H1 (cell line): Measurements from ENCODE around the gene MRPS6. TPM values are rescaled to one million over a fixed set of nuclear protein-coding genes. Genes with fewer than 3 reads are reported as not detected.

Experiments
- CTCF ChIA-PET: fragments of 300-600 bp; sonication (Branson Sonifier 250); formaldehyde crosslinking; loops from one replicate; lab custom pipeline; 2021; ENCODE audit not compliant: partially characterized antibody; lab: Charles Lee
- POLR2A ChIA-PET: fragments of 300-600 bp; sonication (Branson Sonifier 250); formaldehyde crosslinking; loops from one replicate; lab custom pipeline; 2021; ENCODE audit warnings: inconsistent platforms; ENCODE audit not compliant: partially characterized antibody; lab: Charles Lee
- DNase-seq, 2 experiments: peaks; one replicate each; pipeline versions ENCODE4 v3.0.0 to v3.0.0-alpha.2; 2010 to 2022; ENCODE audit warnings: low spot score in 2 of 2, low read depth in 1 of 2, mixed read lengths in 1 of 2
- FAIRE-seq: peaks from 2 replicates; lab custom pipeline; 2011; peaks lifted over from hg19 to GRCh38; lab: Jason Lieb, UNC
- H2AFZ ChIP-seq: 2 replicates; pipeline ENCODE4 v1.8.1; 2012; ENCODE audit warnings: low read length, inconsistent platforms
- H2AK5ac ChIP-seq: 2 replicates; pipeline ENCODE4 v1.6.1; 2013; ENCODE audit warnings: low read depth, low read length
- H2BK120ac ChIP-seq: replicated peaks from 2 replicates; pipeline ENCODE3; 2013; ENCODE audit warnings: low read depth, low read length, inconsistent platforms
- H2BK12ac ChIP-seq: 2 replicates; pipeline ENCODE4 v1.6.1; 2013; ENCODE audit warnings: low read depth, low read length
- H2BK15ac ChIP-seq: 2 replicates; pipeline ENCODE4 v1.6.1; 2013; ENCODE audit warnings: low read length
- H2BK20ac ChIP-seq: 2 replicates; pipeline ENCODE4 v1.6.1; 2013; ENCODE audit warnings: low read length
- H2BK5ac ChIP-seq: 2 replicates; pipeline ENCODE4 v1.6.1; 2013; ENCODE audit warnings: low read depth, low read length
- H3K14ac ChIP-seq: 2 replicates; pipeline ENCODE4 v1.6.1; 2013; ENCODE audit warnings: inconsistent platforms; ENCODE audit not compliant: insufficient read length
- H3K18ac ChIP-seq: 2 replicates; pipeline ENCODE4 v1.6.1; 2013; ENCODE audit warnings: low read length; ENCODE audit errors: extremely low read depth
- H3K23ac ChIP-seq: 2 replicates; pipeline ENCODE4 v1.6.1; 2013; ENCODE audit warnings: inconsistent platforms; ENCODE audit not compliant: insufficient read length
- H3K23me2 ChIP-seq: 2 replicates; pipeline ENCODE4 v1.6.1; 2013; ENCODE audit warnings: low read depth, low read length
- H3K27ac ChIP-seq: 2 replicates; pipeline ENCODE4 v1.6.1; 2011; ENCODE audit warnings: low read depth, low read length, inconsistent platforms
- H3K27me3 ChIP-seq, 4 experiments: replicated peaks in 1 of 4; 1 replicate in 1 of 4; 2 replicates in 3 of 4; pipeline versions ENCODE4 v1.6.1 to v1.8.1; 2011 to 2013; ENCODE audit warnings: low read length in 3 of 4, mild to moderate bottlenecking in 3 of 4, inconsistent platforms in 2 of 4, mixed read lengths in 2 of 4, moderate library complexity in 1 of 4; ENCODE audit not compliant: control insufficient read depth in 3 of 4, insufficient read depth in 3 of 4; ENCODE audit errors: extremely low read depth in 1 of 4
- H3K36me3 ChIP-seq, 4 experiments: 2 replicates each; pipeline versions ENCODE4 v1.6.1 to v1.8.1; 2011 to 2013; ENCODE audit warnings: mild to moderate bottlenecking in 4 of 4, low read length in 3 of 4, moderate library complexity in 2 of 4, control low read depth in 1 of 4, inconsistent platforms in 1 of 4; ENCODE audit not compliant: insufficient read depth in 4 of 4, control insufficient read depth in 2 of 4
- H3K4ac ChIP-seq: replicated peaks from 2 replicates; pipeline ENCODE3; 2013; ENCODE audit warnings: low read length, low read depth, mixed read lengths, inconsistent platforms; ENCODE audit not compliant: insufficient read length
- H3K4me1 ChIP-seq, 4 experiments: replicated peaks in 1 of 4; 1 replicate in 1 of 4; 2 replicates in 3 of 4; pipeline versions ENCODE4 v1.6.1 to v1.8.1; 2011 to 2013; ENCODE audit warnings: low read length in 3 of 4, inconsistent platforms in 2 of 4, mixed read lengths in 1 of 4; ENCODE audit not compliant: insufficient read depth in 4 of 4, control insufficient read depth in 3 of 4
- H3K4me2 ChIP-seq, 2 experiments: 2 replicates each; pipeline versions ENCODE4 v1.6.1 to v1.8.1; 2011 to 2013; ENCODE audit warnings: low read depth in 2 of 2, low read length in 2 of 2, control low read depth in 1 of 2, inconsistent platforms in 1 of 2, mild to moderate bottlenecking in 1 of 2; ENCODE audit not compliant: insufficient read depth in 1 of 2
- H3K4me3 ChIP-seq, 4 experiments: fragments of 200-600, 300-600 bp in 1 of 4; sonication (generic), shearing (Covaris generic), sonication (Bioruptor Twin) in 1 of 4; 2 replicates each; pipeline versions ENCODE4 v1.5.1 to v1.8.1; 2011 to 2016; ENCODE audit warnings: low read length in 4 of 4, low read depth in 3 of 4, control low read depth in 2 of 4, inconsistent platforms in 2 of 4, mild to moderate bottlenecking in 2 of 4, mixed read lengths in 1 of 4, moderate library complexity in 1 of 4; ENCODE audit not compliant: insufficient read depth in 2 of 4; ENCODE audit errors: extremely low read depth in 1 of 4
- H3K56ac ChIP-seq: replicated peaks from 2 replicates; pipeline ENCODE3; 2013; ENCODE audit warnings: low read depth, mild to moderate bottlenecking, mixed read lengths, low read length, inconsistent platforms; ENCODE audit not compliant: insufficient read length
- H3K79me1 ChIP-seq: 2 replicates; pipeline ENCODE4 v1.6.1; 2013; ENCODE audit warnings: low read depth, low read length, control low read depth
- H3K79me2 ChIP-seq, 2 experiments: 2 replicates each; pipeline versions ENCODE4 v1.6.1 to v1.8.1; 2012 to 2013; ENCODE audit warnings: low read length in 2 of 2, mild to moderate bottlenecking in 2 of 2, inconsistent platforms in 1 of 2; ENCODE audit not compliant: insufficient read depth in 2 of 2, control insufficient read depth in 1 of 2
- H3K9ac ChIP-seq, 4 experiments: replicated peaks in 1 of 4; 1 replicate in 1 of 4; 2 replicates in 3 of 4; pipeline versions ENCODE4 v1.6.1 to v1.8.1; 2011 to 2013; ENCODE audit warnings: low read depth in 3 of 4, low read length in 3 of 4, control low read depth in 2 of 4, mild to moderate bottlenecking in 2 of 4, moderate library complexity in 2 of 4, inconsistent platforms in 1 of 4; ENCODE audit errors: extremely low read depth in 1 of 4
- H3K9me3 ChIP-seq, 2 experiments: 2 replicates each; pipeline versions ENCODE4 v1.6.1 to v1.8.1; 2012 to 2013; ENCODE audit warnings: mild to moderate bottlenecking in 2 of 2, moderate library complexity in 2 of 2, control low read depth in 1 of 2, inconsistent platforms in 1 of 2, low read depth in 1 of 2, low read length in 1 of 2, mixed read lengths in 1 of 2; ENCODE audit not compliant: insufficient read depth in 2 of 2
- H4K20me1 ChIP-seq, 2 experiments: replicated peaks in 1 of 2; 2 replicates each; pipeline versions ENCODE3 to v1.8.1; 2011 to 2013; ENCODE audit warnings: inconsistent platforms in 2 of 2, low read length in 2 of 2, mild to moderate bottlenecking in 1 of 2; ENCODE audit not compliant: insufficient read depth in 2 of 2, control insufficient read depth in 1 of 2
- H4K5ac ChIP-seq: 2 replicates; pipeline ENCODE4 v1.6.1; 2013; ENCODE audit warnings: low read length, low read depth, mixed read lengths, inconsistent platforms; ENCODE audit not compliant: insufficient read length
- H4K8ac ChIP-seq: 2 replicates; pipeline ENCODE4 v1.8.0; 2013; ENCODE audit warnings: mild to moderate bottlenecking, moderate library complexity, low read length, inconsistent platforms; ENCODE audit not compliant: insufficient read depth; ENCODE audit errors: extremely low read depth
- H4K91ac ChIP-seq: replicated peaks from 2 replicates; pipeline ENCODE3; 2013; ENCODE audit warnings: low read length, mixed read lengths, inconsistent platforms; ENCODE audit not compliant: insufficient read length
- BCL11A ChIP-seq, 2 experiments: IDR thresholded peaks; one replicate each; pipeline ENCODE4 v1.6.1; 2011; ENCODE audit warnings: low read depth in 2 of 2, low read length in 2 of 2, mild to moderate bottlenecking in 2 of 2
- CHD2 ChIP-seq: IDR thresholded peaks from 2 replicates; pipeline ENCODE4 v1.6.1; 2012; ENCODE audit warnings: low read length, improper control_type of control experiment
- PHF8 ChIP-seq: fragments of 200-600 bp; sonication (generic); conservative IDR thresholded peaks from 2 replicates; pipeline ENCODE4 v1.7.1; 2012; ENCODE audit warnings: low read depth, mild to moderate bottlenecking, inconsistent platforms, low read length, moderate library complexity
- POLR2A ChIP-seq, 2 experiments: IDR thresholded peaks; 1 replicate in 1 of 2; 2 replicates in 1 of 2; pipeline ENCODE4 v1.6.1; 2011; ENCODE audit warnings: low read depth in 2 of 2, low read length in 2 of 2, mild to moderate bottlenecking in 2 of 2; ENCODE audit errors: control extremely low read depth in 1 of 2
- RBBP5 ChIP-seq: IDR thresholded peaks from 2 replicates; pipeline ENCODE4 v1.7.1; 2012; ENCODE audit warnings: low read depth, mild to moderate bottlenecking, inconsistent platforms, low read length, moderate library complexity, borderline replicate concordance
- RFX5 ChIP-seq: IDR thresholded peaks from 2 replicates; pipeline ENCODE4 v1.6.1; 2011; ENCODE audit warnings: low read depth, low read length, improper control_type of control experiment, borderline replicate concordance
- RXRA ChIP-seq: IDR thresholded peaks from 2 replicates; pipeline ENCODE4 v1.6.1; 2011; ENCODE audit warnings: low read depth, mild to moderate bottlenecking, low read length, moderate library complexity; ENCODE audit not compliant: insufficient read depth
- SAP30 ChIP-seq: fragments of 300-600 bp; sonication (generic); IDR thresholded peaks from 2 replicates; pipeline ENCODE4 v1.7.1; 2012; ENCODE audit warnings: low read length, moderate library complexity, mild to moderate bottlenecking, inconsistent platforms; ENCODE audit not compliant: insufficient read depth, insufficient replicate concordance
- SUZ12 ChIP-seq: fragments of 200-600 bp; sonication (generic); IDR thresholded peaks from 2 replicates; pipeline ENCODE4 v1.6.1; 2012; ENCODE audit warnings: mild to moderate bottlenecking, inconsistent platforms, low read length, moderate library complexity, mixed read lengths
- TAF7 ChIP-seq: optimal IDR thresholded peaks from 2 replicates; pipeline ENCODE3; 2011; ENCODE audit warnings: low read depth, mild to moderate bottlenecking, inconsistent platforms, low read length, moderate library complexity, borderline replicate concordance
- TBP ChIP-seq: IDR thresholded peaks from 2 replicates; pipeline ENCODE4 v1.6.1; 2011; ENCODE audit warnings: low read depth, low read length, improper control_type of control experiment
- WGBS, 2 experiments: shearing (Covaris generic) in 1 of 2; methylation state at CpG; one replicate each; pipeline versions ENCODE4 v1.1.6 to v1.1.7; 2013 to 2015; ENCODE audit warnings: low lambda C conversion rate in 2 of 2, mixed read lengths in 2 of 2, inconsistent platforms in 1 of 2, low coverage in 1 of 2, missing lambda C conversion rate in 1 of 2; ENCODE audit not compliant: insufficient replicate concordance in 2 of 2, insufficient coverage in 1 of 2, insufficient read length in 1 of 2; ENCODE audit errors: extremely low coverage in 1 of 2, missing lambda C conversion rate in 1 of 2; 5-methylcytosine and 5-hydroxymethylcytosine counted together
- polyA plus RNA-seq, 7 experiments: library from polyadenylated mRNA; depleted of rRNA in 3 of 7; stranded (reverse) in 5 of 7; unstranded in 2 of 7; fragments of >200 nt in 5 of 7; fragments of 200-250 nt in 2 of 7; gene quantifications; 1 replicate in 5 of 7; 2 replicates in 1 of 7; 4 replicates in 1 of 7; pipeline versions ENCODE4 v1.2.1 to v1.2.3, GENCODE V29; 2011 to 2013; ENCODE audit warnings: missing spikeins in 2 of 7, mixed read lengths in 2 of 7
- total RNA-seq: library from RNA; stranded (reverse); fragmentation: NEBNext Ultra II Directional; extraction: Animal tissue kit (Norgen Biotek cat#: 25700); gene quantifications from 2 replicates; pipeline ENCODE4 v1.2.1, GENCODE V29; 2021
- TF ChIP-seq, protein P1 (sequence below): IDR thresholded peaks from 2 replicates; pipeline ENCODE4 v1.6.1; 2012; ENCODE audit warnings: low read length, inconsistent platforms

MRPS6 gene
- total and polyA plus RNA-seq, 2 of the 8 experiments (the other 6 are each of a cell fraction or from before 2014, with no cell fraction given): 62.7 to 156 TPM

- H2BK15ac ChIP-seq: no peak overlapping the region
- no peak for FAIRE-seq
- H3K4me2 ChIP-seq: no peak overlapping the region
- H3K4ac ChIP-seq: no peak overlapping the region
- H3K27me3 ChIP-seq: no peaks in the 10 kb centered on the region
- no peak overlapping the region for H2BK20ac ChIP-seq
- no peak overlapping the region for H4K8ac ChIP-seq
- H2AK5ac ChIP-seq: no peak overlapping the region
- H2AFZ ChIP-seq: no peak overlapping the region
- H4K20me1 ChIP-seq: peaks cover 8 to 24% of the 10 kb centered on the region in 2 experiments
- H3K4me3 ChIP-seq: no peak overlapping the region
- H2BK5ac ChIP-seq: no peak overlapping the region
- ChIA-PET CTCF (interaction anchor here (1.4 to 4.1 kb wide), 3 partner anchors 9 to 157 kb away, joined by 5 to 14 read pairs (median 9); no protein-coding TSS in a partner anchor), POLR2A (no interaction called here)
- no peak for TF ChIP-seq RXRA
- TF ChIP-seq TAF7: no peak
- no peak for TF ChIP-seq BCL11A (IDR thresholded peaks at IDR 0.05; ENCODE audit: low read depth in 2 of 2, low read length in 2 of 2)
- no peak for TF ChIP-seq TBP
- no peak for TF ChIP-seq CHD2
- TF ChIP-seq, protein P1, sequence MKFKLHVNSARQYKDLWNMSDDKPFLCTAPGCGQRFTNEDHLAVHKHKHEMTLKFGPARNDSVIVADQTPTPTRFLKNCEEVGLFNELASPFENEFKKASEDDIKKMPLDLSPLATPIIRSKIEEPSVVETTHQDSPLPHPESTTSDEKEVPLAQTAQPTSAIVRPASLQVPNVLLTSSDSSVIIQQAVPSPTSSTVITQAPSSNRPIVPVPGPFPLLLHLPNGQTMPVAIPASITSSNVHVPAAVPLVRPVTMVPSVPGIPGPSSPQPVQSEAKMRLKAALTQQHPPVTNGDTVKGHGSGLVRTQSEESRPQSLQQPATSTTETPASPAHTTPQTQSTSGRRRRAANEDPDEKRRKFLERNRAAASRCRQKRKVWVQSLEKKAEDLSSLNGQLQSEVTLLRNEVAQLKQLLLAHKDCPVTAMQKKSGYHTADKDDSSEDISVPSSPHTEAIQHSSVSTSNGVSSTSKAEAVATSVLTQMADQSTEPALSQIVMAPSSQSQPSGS: no peak
- no peak for TF ChIP-seq POLR2A (IDR thresholded peaks at IDR 0.05; ENCODE audit: control extremely low read depth in 1 of 2, low read depth in 2 of 2, low read length in 2 of 2)
- TF ChIP-seq SUZ12: no peak
- TF ChIP-seq RFX5: no peak
- no peak for TF ChIP-seq RBBP5
- no peak for TF ChIP-seq SAP30
- no peak for TF ChIP-seq PHF8
- H3K36me3 ChIP-seq: peaks cover 0 to 4% (median under 1%) of the 10 kb centered on the region in 4 experiments; a peak in 2 of 8 replicates
- H3K79me1 ChIP-seq: no peaks in the 10 kb centered on the region; the same call in 1 of the 2 replicates
- no peak overlapping the region for H3K9ac ChIP-seq
- H2BK120ac ChIP-seq: no peak overlapping the region
- WGBS, 2 experiments: 85% methylated on average over 5 of the region's 5 CpGs; no CpG with 5 or more reads in 1 of the 2 experiments
- no peak overlapping the region for H3K27ac ChIP-seq
- H3K4me1 ChIP-seq: peaks cover 0 to 6% (median 2%) of the 10 kb centered on the region in 4 experiments; a peak in 6 of 7 replicates
- H3K9me3 ChIP-seq: no peaks in the 10 kb centered on the region
- no peak overlapping the region for H3K56ac ChIP-seq
- H3K23me2 ChIP-seq: no peaks in the 10 kb centered on the region
- no peak for DNase-seq
- H2BK12ac ChIP-seq: no peak overlapping the region
- no peak overlapping the region for H4K5ac ChIP-seq
- no peak overlapping the region for H3K18ac ChIP-seq
- no peak overlapping the region for H3K14ac ChIP-seq
- no peak overlapping the region for H3K23ac ChIP-seq
- no peak overlapping the region for H4K91ac ChIP-seq
- H3K79me2 ChIP-seq: peaks cover 3 to 99% of the 10 kb centered on the region in 2 experiments; a peak in 3 of 4 replicates
Observed at GRCh38 chr21:34080710-34081109, 7.3 kb downstream of the MRPS6 start.
